Cardiac fibroblast (primary cell): Measurements from ENCODE around the gene SELENOO.

Experiments used
- DNase-seq, 2 donors: peaks; one replicate each; pipeline versions ENCODE4 v3.0.0 to v3.0.0-alpha.2; 2010; ENCODE audit warnings: low read depth in 2 of 2
- H3K4me3 ChIP-seq, 2 donors: replicated peaks in 1 of 2; 1 replicate in 1 of 2; 2 replicates in 1 of 2; pipeline ENCODE4 v1.5.1; 2011; ENCODE audit warnings: low read depth in 2 of 2, low read length in 2 of 2, mild to moderate bottlenecking in 2 of 2, moderate library complexity in 1 of 2
- TF ChIP-seq, protein P1 (sequence below): IDR thresholded peaks from one replicate; pipeline ENCODE4 v1.5.1; 2011; ENCODE audit warnings: low read depth, mild to moderate bottlenecking, low read length, inconsistent platforms

The SELENOO gene

DNA sequence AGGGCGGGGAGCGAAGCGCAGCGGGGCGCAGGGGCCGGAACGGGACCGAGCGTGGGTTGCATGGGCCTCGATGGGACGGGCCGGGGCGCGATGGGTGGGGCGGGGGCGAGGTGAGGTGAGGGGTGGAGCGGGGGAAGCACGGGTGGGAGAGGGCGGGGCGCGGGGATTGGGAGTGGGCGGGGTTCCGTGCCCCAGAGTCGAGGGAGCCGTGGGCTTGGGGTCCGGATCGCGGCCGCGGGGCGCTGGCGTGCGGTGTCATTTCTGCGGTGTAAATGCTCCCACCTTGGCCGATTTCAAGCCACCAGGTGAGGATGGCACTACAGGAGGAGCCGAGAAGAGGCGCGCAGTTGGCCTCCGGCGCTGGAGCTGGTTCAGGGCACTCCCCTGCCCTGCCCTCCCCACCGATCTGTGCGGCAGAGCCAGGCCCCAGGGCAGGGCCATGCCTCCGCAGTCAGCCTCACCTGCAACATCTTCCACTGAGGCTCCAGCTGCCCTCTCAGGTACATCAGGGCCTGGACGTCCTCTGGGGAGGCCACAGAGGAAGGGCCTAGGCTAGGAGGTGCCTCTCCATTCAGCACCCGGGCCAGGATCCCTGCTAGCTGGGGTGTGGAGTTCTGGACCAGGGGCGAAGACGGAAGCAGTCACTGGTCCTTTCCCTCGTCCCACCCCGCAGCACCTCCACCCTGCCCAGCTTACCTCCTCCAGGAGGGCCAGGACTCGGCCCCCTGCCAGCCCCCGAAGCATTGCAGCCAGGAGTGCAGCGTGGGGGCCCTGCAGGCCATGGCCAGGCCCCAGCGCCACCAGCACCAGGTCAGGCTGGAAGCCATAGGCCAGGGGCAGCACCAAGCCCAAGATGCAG is 44.6 kb downstream of the SELENOO start:
- no peak for DNase-seq
- TF ChIP-seq, protein P1, sequence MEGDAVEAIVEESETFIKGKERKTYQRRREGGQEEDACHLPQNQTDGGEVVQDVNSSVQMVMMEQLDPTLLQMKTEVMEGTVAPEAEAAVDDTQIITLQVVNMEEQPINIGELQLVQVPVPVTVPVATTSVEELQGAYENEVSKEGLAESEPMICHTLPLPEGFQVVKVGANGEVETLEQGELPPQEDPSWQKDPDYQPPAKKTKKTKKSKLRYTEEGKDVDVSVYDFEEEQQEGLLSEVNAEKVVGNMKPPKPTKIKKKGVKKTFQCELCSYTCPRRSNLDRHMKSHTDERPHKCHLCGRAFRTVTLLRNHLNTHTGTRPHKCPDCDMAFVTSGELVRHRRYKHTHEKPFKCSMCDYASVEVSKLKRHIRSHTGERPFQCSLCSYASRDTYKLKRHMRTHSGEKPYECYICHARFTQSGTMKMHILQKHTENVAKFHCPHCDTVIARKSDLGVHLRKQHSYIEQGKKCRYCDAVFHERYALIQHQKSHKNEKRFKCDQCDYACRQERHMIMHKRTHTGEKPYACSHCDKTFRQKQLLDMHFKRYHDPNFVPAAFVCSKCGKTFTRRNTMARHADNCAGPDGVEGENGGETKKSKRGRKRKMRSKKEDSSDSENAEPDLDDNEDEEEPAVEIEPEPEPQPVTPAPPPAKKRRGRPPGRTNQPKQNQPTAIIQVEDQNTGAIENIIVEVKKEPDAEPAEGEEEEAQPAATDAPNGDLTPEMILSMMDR: no peak
- peak overlapping the region; percentile 99 for H3K4me3 ChIP-seq

DNA sequence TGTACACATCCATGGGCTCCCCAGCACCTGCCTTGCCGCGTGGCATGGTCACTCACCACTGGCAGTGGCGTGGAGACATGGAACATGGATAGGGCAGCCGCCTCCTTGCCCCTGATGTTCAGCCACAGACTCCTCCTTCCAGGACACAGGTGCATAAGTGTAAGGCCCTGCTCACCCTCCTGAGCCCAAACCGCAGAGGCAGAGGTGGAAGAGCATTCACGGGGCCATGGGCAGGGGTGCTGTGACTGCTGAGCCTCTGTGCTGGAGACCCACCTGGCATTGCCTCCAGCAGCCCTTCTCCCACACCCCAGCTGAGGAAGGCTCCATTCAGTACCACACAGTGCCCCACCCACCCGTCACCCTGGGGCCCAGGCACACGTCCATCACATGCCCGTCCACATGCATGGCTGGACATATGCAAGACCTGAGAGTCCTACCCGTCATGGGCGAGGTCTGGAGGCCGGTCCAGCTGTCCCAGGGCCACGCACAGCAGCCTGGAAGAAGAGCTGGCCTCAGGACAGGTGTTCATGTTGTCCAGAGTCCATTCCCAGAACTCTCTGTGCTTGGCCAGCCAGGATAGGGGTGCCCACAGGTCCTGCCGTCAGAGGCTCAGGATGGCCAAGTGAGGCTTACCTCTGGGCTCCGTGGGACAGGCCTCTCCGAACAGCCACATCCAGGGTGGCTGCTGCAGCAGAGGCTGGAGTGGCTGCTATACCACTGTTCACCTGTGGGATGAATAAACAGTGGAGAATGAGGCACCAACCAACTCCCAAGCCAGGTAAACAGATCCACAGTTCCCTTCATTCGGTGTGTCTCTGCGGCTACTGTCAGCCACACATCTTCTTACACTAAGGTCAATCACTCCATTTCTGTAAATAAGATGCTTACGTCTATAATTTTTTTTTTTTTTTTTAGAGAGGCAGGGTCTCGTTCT is 45.7 kb downstream of the SELENOO start:
- H3K4me3 ChIP-seq: peak overlapping the region in 1 of 2 donors; percentile 99
- no peak for DNase-seq
- TF ChIP-seq, protein P1: peak; percentile 5

DNA sequence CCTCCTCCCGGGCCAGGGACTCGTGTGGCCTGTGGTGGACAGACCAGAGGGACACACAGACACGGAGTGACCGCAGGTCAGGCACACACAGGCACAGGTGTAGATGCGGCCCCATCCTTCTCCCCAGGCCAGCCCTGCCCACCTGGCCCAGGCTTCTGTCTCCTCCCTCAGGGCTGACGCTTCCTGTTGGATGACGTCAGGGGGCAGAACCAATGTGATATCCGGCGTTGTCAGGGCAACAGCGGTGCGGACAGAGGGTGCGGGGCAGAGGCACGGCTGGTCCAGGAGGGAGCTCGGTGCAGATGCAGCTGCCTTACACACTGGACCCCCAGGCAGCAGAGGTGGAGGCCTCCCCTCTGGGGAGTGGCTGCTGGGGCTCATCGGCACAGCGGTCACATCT is 46.9 kb downstream of the SELENOO start:
- TF ChIP-seq, protein P1: no peak
- H3K4me3 ChIP-seq: no peak overlapping the region
- peak; percentile 71 to 80 for DNase-seq

DNA sequence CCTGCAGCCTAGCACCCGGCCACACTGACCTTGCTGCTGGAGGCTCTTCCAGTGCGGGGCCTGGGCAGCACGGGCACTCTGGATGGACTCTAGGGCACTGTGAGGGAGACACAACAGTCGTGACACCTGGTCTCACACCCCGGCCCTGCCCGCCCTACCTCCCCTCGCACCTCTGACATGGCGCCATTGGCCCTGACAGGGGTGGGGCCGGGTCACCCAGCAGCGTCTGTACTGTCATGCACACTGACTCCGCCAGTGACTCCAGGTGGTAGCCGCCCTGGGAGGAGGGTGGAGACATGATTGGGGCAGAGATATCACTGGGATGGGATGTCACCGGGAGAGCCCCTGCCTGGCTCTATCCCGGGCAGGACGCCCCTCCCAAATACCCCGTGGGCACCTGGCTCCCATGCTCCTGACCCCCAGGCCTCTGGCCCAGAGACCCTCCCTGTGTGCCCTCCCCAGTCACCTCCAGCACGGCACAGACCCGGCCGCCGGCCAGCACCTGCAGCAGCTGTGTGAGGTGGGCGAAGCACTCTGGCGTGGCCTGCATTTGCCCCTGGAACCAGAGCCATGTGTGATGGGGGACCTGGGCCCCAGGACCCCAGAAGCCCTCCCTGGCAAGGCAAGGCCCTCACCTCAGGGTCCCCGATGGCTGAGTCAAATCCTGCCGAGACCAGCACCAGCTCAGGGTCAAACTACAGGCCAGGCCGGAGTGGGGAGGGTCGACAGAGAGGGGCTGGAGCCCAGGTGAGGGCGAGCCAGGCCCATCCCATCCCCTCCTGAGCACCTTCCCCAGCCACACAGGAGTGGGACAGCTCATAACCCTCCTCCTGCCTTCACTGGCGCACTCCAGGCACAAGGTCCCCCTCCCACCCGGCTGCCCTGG is 47.6 kb downstream of the SELENOO start:
- TF ChIP-seq, protein P1: no peak
- H3K4me3 ChIP-seq: no peak overlapping the region
- DNase-seq: no peak

DNA sequence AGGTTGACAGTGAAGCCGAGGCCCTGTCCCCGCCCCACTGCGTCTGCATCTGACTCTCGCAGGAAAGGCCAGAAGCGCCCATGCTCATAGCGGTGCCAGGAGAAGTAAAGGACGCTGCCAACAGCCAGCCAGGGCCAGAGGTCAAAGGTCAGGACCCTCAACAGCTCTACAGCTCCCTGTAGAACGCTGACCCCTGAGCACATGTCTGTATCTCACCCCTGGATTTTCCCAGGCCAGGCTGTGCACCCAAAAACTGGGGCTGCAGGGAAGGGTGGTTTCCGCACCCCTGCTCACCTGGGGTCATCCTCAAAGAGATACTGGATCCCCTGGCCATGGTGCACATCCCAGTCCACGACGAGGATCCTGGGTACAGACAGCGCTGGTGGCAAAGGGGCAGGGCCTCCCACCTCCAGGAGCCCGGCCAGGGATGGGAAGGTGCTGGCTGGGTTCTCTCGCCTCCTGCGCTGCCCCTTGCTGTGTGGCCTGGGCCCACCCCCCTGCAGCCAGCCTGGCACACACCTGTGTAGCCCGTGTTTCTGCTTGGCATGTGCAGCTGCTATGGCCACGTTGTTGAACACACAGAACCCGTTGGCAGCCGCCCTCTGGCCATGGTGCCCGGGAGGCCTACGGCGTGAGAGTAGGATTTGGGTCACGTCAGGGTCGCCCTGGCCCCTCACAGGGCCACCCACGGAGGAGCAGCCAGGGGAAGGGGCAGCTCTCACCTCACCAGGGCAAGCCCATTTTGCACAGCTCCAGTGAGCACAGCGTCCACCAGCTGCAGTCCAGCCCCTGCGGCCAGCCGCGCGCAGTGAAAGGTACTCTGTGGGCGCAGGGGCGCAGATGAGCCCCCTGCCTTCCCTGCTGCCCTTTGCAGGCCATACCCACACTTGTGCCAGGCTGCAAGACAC is 48.8 kb downstream of the SELENOO start:
- TF ChIP-seq, protein P1: no peak
- peak overlapping the region in 1 of 2 donors; percentile 76 for H3K4me3 ChIP-seq
- no peak for DNase-seq

DNA sequence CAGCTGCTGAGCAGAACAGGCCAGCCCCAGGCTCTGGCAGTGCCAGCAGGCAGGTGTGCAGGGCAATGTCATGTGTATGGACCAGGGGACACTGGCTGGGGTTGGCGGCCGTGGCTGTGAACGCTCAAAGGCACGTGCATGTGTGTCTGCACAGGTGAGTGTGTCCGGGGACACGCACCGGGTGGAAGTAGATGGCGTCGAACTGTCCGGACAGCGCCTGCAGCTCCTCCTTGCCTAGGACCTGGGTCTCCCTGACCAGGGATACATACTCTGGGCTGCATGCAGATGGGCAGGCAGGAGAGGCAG is 49.4 kb downstream of the SELENOO start:
- DNase-seq: no peak
- TF ChIP-seq, protein P1: no peak
- H3K4me3 ChIP-seq: peak overlapping the region; percentile 71 to 76
